Measurements from ENCODE around the gene GPR157. TPM values are rescaled to one million over a fixed set of nuclear protein-coding genes. Genes with fewer than 3 reads are reported as not detected.

GPR157 gene
- total and polyA plus RNA-seq, 2 donors (not counting 1 experiment from before 2014, with no cell fraction given), result 2.0 to 21.2 TPM

GRCh38 chr1:9111357-9111691 is 17.6 kb downstream of the GPR157 start:
- H3K27me3 ChIP-seq (replicated peaks in 1 of 4; ENCODE audit: control extremely low read depth in 1 of 4, control insufficient read depth in 3 of 4, insufficient read depth in 4 of 4, low read length in 3 of 4), result no peaks in the 10 kb centered on the region
- H3K9ac ChIP-seq (ENCODE audit: low read length), result no peak overlapping the region
- H4K20me1 ChIP-seq (ENCODE audit: control insufficient read depth, insufficient read depth, low read length, poor library complexity, severe bottlenecking), result no peaks in the 10 kb centered on the region
- no peaks in the 10 kb centered on the region for H3K27me3 Mint-ChIP-seq
- ChIA-PET CTCF (interaction anchor here (0.6 to 5.0 kb wide), 32 partner anchors 10 to 407 kb away, joined by 3 to 153 read pairs (median 5); partner anchors contain the start of genes GPR157 and H6PD), POLR2A (interaction anchor here (0.5 kb wide), 1 partner anchor 369 kb away, joined by 5 read pairs; no protein-coding TSS in a partner anchor)
- TF ChIP-seq EZH2 (IDR thresholded peaks at IDR 0.05; ENCODE audit: borderline replicate concordance, insufficient read depth, low read depth, low read length, poor library complexity, severe bottlenecking), result no peak
- TF ChIP-seq, protein P1, sequence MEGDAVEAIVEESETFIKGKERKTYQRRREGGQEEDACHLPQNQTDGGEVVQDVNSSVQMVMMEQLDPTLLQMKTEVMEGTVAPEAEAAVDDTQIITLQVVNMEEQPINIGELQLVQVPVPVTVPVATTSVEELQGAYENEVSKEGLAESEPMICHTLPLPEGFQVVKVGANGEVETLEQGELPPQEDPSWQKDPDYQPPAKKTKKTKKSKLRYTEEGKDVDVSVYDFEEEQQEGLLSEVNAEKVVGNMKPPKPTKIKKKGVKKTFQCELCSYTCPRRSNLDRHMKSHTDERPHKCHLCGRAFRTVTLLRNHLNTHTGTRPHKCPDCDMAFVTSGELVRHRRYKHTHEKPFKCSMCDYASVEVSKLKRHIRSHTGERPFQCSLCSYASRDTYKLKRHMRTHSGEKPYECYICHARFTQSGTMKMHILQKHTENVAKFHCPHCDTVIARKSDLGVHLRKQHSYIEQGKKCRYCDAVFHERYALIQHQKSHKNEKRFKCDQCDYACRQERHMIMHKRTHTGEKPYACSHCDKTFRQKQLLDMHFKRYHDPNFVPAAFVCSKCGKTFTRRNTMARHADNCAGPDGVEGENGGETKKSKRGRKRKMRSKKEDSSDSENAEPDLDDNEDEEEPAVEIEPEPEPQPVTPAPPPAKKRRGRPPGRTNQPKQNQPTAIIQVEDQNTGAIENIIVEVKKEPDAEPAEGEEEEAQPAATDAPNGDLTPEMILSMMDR (IDR thresholded peaks at IDR 0.05), result no peak
- 96% methylated on average over 13 of the region's 13 CpGs for WGBS (ENCODE audit: insufficient coverage)
- H3K4me1 Mint-ChIP-seq, result peaks cover 2% of the 10 kb centered on the region
- no peak overlapping the region for H3K4me3 ChIP-seq (ENCODE audit: control extremely low read depth in 1 of 5, extremely low read depth in 1 of 5, insufficient read depth in 1 of 5, low read depth in 2 of 5, low read length in 4 of 5)
- DNase-seq (no peak), ATAC-seq (ENCODE audit: low read depth) (no peak)
- H3K4me3 Mint-ChIP-seq, result no peak overlapping the region
- peaks cover 0 to 5% of the 10 kb centered on the region in 2 donors for H3K4me1 ChIP-seq (ENCODE audit: control insufficient read depth in 2 of 2, insufficient read depth in 2 of 2, low read length in 2 of 2)
- no peak overlapping the region for H2AFZ ChIP-seq (ENCODE audit: insufficient read depth, low read depth, low read length, poor library complexity, severe bottlenecking)
- no peaks in the 10 kb centered on the region for H3K79me2 ChIP-seq (ENCODE audit: control insufficient read depth, insufficient read depth, low read length)
- H3K9me3 ChIP-seq (ENCODE audit: control extremely low read depth in 1 of 3, control insufficient read depth in 2 of 3, insufficient read depth in 1 of 3, low read length in 2 of 3), result no peaks in the 10 kb centered on the region
- no peak overlapping the region for H3K27ac ChIP-seq (ENCODE audit: low read length in 2 of 2)
- H3K4me2 ChIP-seq (replicated peaks; ENCODE audit: low read depth, low read length, poor library complexity, severe bottlenecking), result no peak overlapping the region
- no peak overlapping the region for H3K27ac Mint-ChIP-seq
- intact Hi-C loops (cut with micrococcal nuclease), result loop anchor here (2.0 kb wide), 1 partner anchor 17 kb away; the partner anchor contains the start of gene GPR157
- peaks cover 0 to 2% of the 10 kb centered on the region in 2 experiments for H3K36me3 ChIP-seq (replicated peaks in 1 of 2; ENCODE audit: control extremely low read depth in 1 of 2, control insufficient read depth in 1 of 2, extremely low read depth in 1 of 2, insufficient read depth in 2 of 2, low read length in 1 of 2)
- H3K9me3 Mint-ChIP-seq (ENCODE audit: insufficient read depth), result no peaks in the 10 kb centered on the region

- Histone ChIP-seq H4K20me1 (ENCODE audit: control insufficient read depth, insufficient read depth, low read length, poor library complexity, severe bottlenecking) (no peaks in the 10 kb centered on the region), H3K27me3 (replicated peaks in 1 of 4; ENCODE audit: control extremely low read depth in 1 of 4, control insufficient read depth in 3 of 4, insufficient read depth in 4 of 4, low read length in 3 of 4) (no peaks in the 10 kb centered on the region), H2AFZ (ENCODE audit: insufficient read depth, low read depth, low read length, poor library complexity, severe bottlenecking) (no peak overlapping the region), H3K79me2 (ENCODE audit: control insufficient read depth, insufficient read depth, low read length) (no peaks in the 10 kb centered on the region), H3K36me3 (replicated peaks in 1 of 2; ENCODE audit: control extremely low read depth in 1 of 2, control insufficient read depth in 1 of 2, extremely low read depth in 1 of 2, insufficient read depth in 2 of 2, low read length in 1 of 2) (peaks cover 0 to 2% of the 10 kb centered on the region in 2 experiments), H3K9ac (ENCODE audit: low read length) (no peak overlapping the region), H3K9me3 (ENCODE audit: control extremely low read depth in 1 of 3, control insufficient read depth in 2 of 3, insufficient read depth in 1 of 3, low read length in 2 of 3) (no peaks in the 10 kb centered on the region), H3K27ac (ENCODE audit: low read length in 2 of 2) (no peak overlapping the region), H3K4me1 (ENCODE audit: control insufficient read depth in 2 of 2, insufficient read depth in 2 of 2, low read length in 2 of 2) (peaks cover 0 to 5% of the 10 kb centered on the region in 2 donors), H3K4me3 (ENCODE audit: control extremely low read depth in 1 of 5, extremely low read depth in 1 of 5, insufficient read depth in 1 of 5, low read depth in 2 of 5, low read length in 4 of 5) (no peak overlapping the region), H3K4me2 (replicated peaks; ENCODE audit: low read depth, low read length, poor library complexity, severe bottlenecking) (no peak overlapping the region)
- TF ChIP-seq EZH2 (IDR thresholded peaks at IDR 0.05; ENCODE audit: borderline replicate concordance, insufficient read depth, low read depth, low read length, poor library complexity, severe bottlenecking), result no peak
- TF ChIP-seq, protein P1 (IDR thresholded peaks at IDR 0.05), result peak; percentile 91
- POLR2A ChIA-PET, result interaction anchor here (0.5 kb wide), 1 partner anchor 370 kb away, joined by 5 read pairs; no protein-coding TSS in a partner anchor
- peak; percentile 85 for DNase-seq
- H3K4me1 Mint-ChIP-seq, result peaks cover 2% of the 10 kb centered on the region
- CTCF ChIA-PET, result interaction anchor here (0.6 to 5.0 kb wide), 37 partner anchors 9 to 382 kb away, joined by 3 to 153 read pairs (median 5); partner anchors contain the start of genes GPR157 and H6PD
- intact Hi-C loops (cut with micrococcal nuclease), result loop anchor here (1.0 to 2.0 kb wide), 2 partner anchors 18 to 31 kb away; partner anchors contain the start of gene GPR157
- peak; percentile 95 for ATAC-seq (ENCODE audit: low read depth)
- no peaks in the 10 kb centered on the region for H3K9me3 Mint-ChIP-seq (ENCODE audit: insufficient read depth)
- H3K27me3 Mint-ChIP-seq, result no peaks in the 10 kb centered on the region
- H3K27ac Mint-ChIP-seq, result no peak overlapping the region
- WGBS (ENCODE audit: insufficient coverage), result 44% methylated on average over 16 of the region's 18 CpGs
- no peak overlapping the region for H3K4me3 Mint-ChIP-seq
These were observed 18.1 kb downstream of the GPR157 start for GRCh38 chr1:9110669-9111356.

Measured in B cell (primary cell).